WTC11 (cell line): Measurements from ENCODE around the gene MRPL27.

Experiments
- MAX ChIP-seq: sonication (generic); formaldehyde crosslinking; IDR thresholded peaks from 2 replicates; pipeline ENCODE4 v1.8.0; 2022; ENCODE audit warnings: mild to moderate bottlenecking, missing genetic modification reagents
- TF ChIP-seq, protein P1 (sequence below): sonication (generic); formaldehyde crosslinking; conservative IDR thresholded peaks from 2 replicates; pipeline ENCODE4 v1.8.1; 2022; ENCODE audit warnings: mild to moderate bottlenecking, missing genetic modification reagents
- TF ChIP-seq, protein P2 (sequence below): fragments of 200-600 bp; IDR thresholded peaks from 2 replicates; pipeline ENCODE4 v1.8.0; 2022; ENCODE audit warnings: antibody characterized with exemption

- TF ChIP-seq, protein P1, sequence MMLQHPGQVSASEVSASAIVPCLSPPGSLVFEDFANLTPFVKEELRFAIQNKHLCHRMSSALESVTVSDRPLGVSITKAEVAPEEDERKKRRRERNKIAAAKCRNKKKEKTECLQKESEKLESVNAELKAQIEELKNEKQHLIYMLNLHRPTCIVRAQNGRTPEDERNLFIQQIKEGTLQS (CRISPR knock-in tag) = no peak
- TF ChIP-seq MAX = no peak
- TF ChIP-seq, protein P2, sequence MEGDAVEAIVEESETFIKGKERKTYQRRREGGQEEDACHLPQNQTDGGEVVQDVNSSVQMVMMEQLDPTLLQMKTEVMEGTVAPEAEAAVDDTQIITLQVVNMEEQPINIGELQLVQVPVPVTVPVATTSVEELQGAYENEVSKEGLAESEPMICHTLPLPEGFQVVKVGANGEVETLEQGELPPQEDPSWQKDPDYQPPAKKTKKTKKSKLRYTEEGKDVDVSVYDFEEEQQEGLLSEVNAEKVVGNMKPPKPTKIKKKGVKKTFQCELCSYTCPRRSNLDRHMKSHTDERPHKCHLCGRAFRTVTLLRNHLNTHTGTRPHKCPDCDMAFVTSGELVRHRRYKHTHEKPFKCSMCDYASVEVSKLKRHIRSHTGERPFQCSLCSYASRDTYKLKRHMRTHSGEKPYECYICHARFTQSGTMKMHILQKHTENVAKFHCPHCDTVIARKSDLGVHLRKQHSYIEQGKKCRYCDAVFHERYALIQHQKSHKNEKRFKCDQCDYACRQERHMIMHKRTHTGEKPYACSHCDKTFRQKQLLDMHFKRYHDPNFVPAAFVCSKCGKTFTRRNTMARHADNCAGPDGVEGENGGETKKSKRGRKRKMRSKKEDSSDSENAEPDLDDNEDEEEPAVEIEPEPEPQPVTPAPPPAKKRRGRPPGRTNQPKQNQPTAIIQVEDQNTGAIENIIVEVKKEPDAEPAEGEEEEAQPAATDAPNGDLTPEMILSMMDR = no peak
These were observed 16.6 kb downstream of the MRPL27 start for GRCh38 chr17:50356418-50356817.
